Astrocyte (in vitro differentiated cells and primary cell): ENCODE results near the gene NPTXR. TPM values are rescaled to one million over a fixed set of nuclear protein-coding genes. Genes with fewer than 3 reads are reported as not detected.

Experiments
- DNase-seq: peaks from one replicate; pipeline ENCODE4 v3.0.0-alpha.2; 2010; ENCODE audit warnings: low read depth
- FAIRE-seq: peaks from 2 replicates; lab custom pipeline; 2011; peaks lifted over from hg19 to GRCh38; lab: Jason Lieb, UNC
- H2AFZ ChIP-seq: 2 replicates; pipeline ENCODE4 v1.6.0; 2012; ENCODE audit warnings: low read depth, low read length, inconsistent platforms
- H3K27ac ChIP-seq: 2 replicates; pipeline ENCODE4 v1.5.1; 2011; ENCODE audit warnings: low read depth, low read length, inconsistent platforms
- H3K27me3 ChIP-seq: 2 replicates; pipeline ENCODE4 v1.6.0; 2011; ENCODE audit warnings: low read length, inconsistent platforms; ENCODE audit not compliant: insufficient read depth
- H3K36me3 ChIP-seq: 2 replicates; pipeline ENCODE4 v1.5.1; 2011; ENCODE audit warnings: low read length, inconsistent platforms; ENCODE audit not compliant: insufficient read depth
- H3K4me1 ChIP-seq: 2 replicates; pipeline ENCODE4 v1.5.1; 2011; ENCODE audit warnings: low read length, inconsistent platforms; ENCODE audit not compliant: insufficient read depth
- H3K4me2 ChIP-seq: 2 replicates; pipeline ENCODE4 v1.6.0; 2012; ENCODE audit warnings: low read length, inconsistent platforms
- H3K4me3 ChIP-seq: 2 replicates; pipeline ENCODE4 v1.5.1; 2011; ENCODE audit warnings: low read depth, mild to moderate bottlenecking, low read length, inconsistent platforms; ENCODE audit not compliant: insufficient read depth
- H3K79me2 ChIP-seq: 2 replicates; pipeline ENCODE4 v1.6.0; 2012; ENCODE audit warnings: mild to moderate bottlenecking, low read length, inconsistent platforms; ENCODE audit not compliant: insufficient read depth
- H3K9ac ChIP-seq: 2 replicates; pipeline ENCODE4 v1.6.0; 2012; ENCODE audit warnings: mild to moderate bottlenecking, low read length, inconsistent platforms
- H3K9me3 ChIP-seq: 2 replicates; pipeline ENCODE4 v1.5.1; 2012; ENCODE audit warnings: low read depth, mild to moderate bottlenecking, low read length, inconsistent platforms; ENCODE audit not compliant: insufficient read depth
- H4K20me1 ChIP-seq: 2 replicates; pipeline ENCODE4 v1.6.0; 2012; ENCODE audit warnings: low read length, inconsistent platforms; ENCODE audit not compliant: insufficient read depth
- H3K27ac Mint-ChIP-seq: one replicate; pipeline ENCODE4 v1.8.0; 2021; ENCODE audit warnings: mild to moderate bottlenecking, mixed read lengths; ENCODE audit not compliant: unreplicated experiment
- H3K27me3 Mint-ChIP-seq: one replicate; pipeline ENCODE4 v1.8.0; 2021; ENCODE audit warnings: low read depth, mixed read lengths; ENCODE audit not compliant: unreplicated experiment
- H3K36me3 Mint-ChIP-seq: one replicate; pipeline ENCODE4 v1.8.0; 2021; ENCODE audit warnings: low read depth, mixed read lengths; ENCODE audit not compliant: unreplicated experiment
- H3K4me1 Mint-ChIP-seq: one replicate; pipeline ENCODE4 v1.8.0; 2021; ENCODE audit warnings: low read depth, mixed read lengths; ENCODE audit not compliant: unreplicated experiment
- H3K4me3 Mint-ChIP-seq: one replicate; pipeline ENCODE4 v1.8.0; 2021; ENCODE audit warnings: mild to moderate bottlenecking, moderate library complexity, mixed read lengths; ENCODE audit not compliant: unreplicated experiment
- H3K9me3 Mint-ChIP-seq: one replicate; pipeline ENCODE4 v1.8.0; 2021; ENCODE audit warnings: mild to moderate bottlenecking, mixed read lengths; ENCODE audit not compliant: unreplicated experiment
- EZH2 ChIP-seq: IDR thresholded peaks from 2 replicates; pipeline ENCODE4 v1.6.1; 2012; ENCODE audit warnings: mild to moderate bottlenecking, low read length, inconsistent platforms; ENCODE audit not compliant: insufficient read depth
- total RNA-seq: library from RNA; stranded (reverse); gene quantifications from 2 replicates; pipeline ENCODE4 v1.2.1, GENCODE V29; 2021
- TF ChIP-seq, protein P1 (sequence below): IDR thresholded peaks from 2 replicates; pipeline ENCODE4 v1.5.1; 2011; ENCODE audit warnings: low read depth, mild to moderate bottlenecking, inconsistent platforms, low read length, moderate library complexity; ENCODE audit not compliant: insufficient read depth

The NPTXR gene
- total RNA-seq, 1 donor from 2014 or later, result 5.4 TPM

DNA sequence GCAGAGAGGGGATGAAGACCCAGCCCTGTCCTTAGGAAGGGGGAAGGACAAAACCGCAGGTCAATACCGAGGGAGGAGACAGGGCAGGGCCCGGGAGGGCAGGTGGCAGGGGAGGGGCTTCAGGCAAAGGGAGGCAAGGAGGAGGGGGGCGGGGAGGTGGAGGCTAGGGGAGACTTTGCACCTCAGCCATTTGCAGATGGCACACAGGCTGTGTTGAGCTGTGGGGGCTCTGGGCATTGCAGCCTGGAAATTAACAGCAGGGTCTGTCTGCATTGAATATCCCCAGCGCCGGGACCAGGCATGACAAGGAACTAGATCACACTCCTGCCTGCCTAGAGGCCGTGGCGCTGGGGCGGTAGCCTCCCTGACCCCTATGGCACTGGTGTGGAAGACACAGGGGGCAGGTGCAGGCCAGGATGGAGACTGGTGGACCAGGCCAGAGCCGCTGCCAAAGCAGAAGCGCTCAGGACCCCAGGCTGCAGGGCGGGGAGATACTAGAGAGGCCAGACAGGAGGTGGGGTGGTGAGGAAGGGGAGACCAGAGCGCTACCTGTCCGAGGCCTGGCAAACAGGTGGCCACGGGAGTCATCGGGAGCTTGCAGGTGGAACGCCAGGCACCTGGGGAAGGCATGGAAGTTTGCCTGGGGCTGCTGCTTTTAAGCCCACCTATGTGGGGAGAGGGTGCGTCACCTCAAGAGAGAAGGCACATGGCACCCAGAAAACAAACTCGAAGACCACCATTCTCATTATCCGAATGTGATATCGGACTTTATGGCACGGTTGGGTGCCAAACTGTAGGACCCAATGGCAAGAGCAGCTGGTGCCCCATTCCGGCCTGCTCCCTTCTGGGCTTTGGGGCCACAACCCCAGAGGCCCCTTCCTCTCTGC, 16.7 kb upstream of the NPTXR start:
- H4K20me1 ChIP-seq, result peaks cover 50% of the 10 kb centered on the region
- no peak overlapping the region for H2AFZ ChIP-seq
- Mint-ChIP-seq H3K9me3 (no peaks in the 10 kb centered on the region), H3K27me3 (peaks cover 14% of the 10 kb centered on the region), H3K4me1 (peaks cover 3% of the 10 kb centered on the region), H3K36me3 (peaks cover 3% of the 10 kb centered on the region), H3K4me3 (no peak overlapping the region), H3K27ac (no peak overlapping the region)
- peaks cover 13% of the 10 kb centered on the region for H3K4me1 ChIP-seq
- H3K9me3 ChIP-seq, result no peaks in the 10 kb centered on the region
- FAIRE-seq (no peak), DNase-seq (no peak)
- H3K4me3 ChIP-seq, result no peak overlapping the region
- no peaks in the 10 kb centered on the region for H3K36me3 ChIP-seq
- H3K27me3 ChIP-seq, result no peaks in the 10 kb centered on the region
- no peak overlapping the region for H3K27ac ChIP-seq
- H3K4me2 ChIP-seq, result no peak overlapping the region
- no peak overlapping the region for H3K9ac ChIP-seq
- TF ChIP-seq, protein P1, sequence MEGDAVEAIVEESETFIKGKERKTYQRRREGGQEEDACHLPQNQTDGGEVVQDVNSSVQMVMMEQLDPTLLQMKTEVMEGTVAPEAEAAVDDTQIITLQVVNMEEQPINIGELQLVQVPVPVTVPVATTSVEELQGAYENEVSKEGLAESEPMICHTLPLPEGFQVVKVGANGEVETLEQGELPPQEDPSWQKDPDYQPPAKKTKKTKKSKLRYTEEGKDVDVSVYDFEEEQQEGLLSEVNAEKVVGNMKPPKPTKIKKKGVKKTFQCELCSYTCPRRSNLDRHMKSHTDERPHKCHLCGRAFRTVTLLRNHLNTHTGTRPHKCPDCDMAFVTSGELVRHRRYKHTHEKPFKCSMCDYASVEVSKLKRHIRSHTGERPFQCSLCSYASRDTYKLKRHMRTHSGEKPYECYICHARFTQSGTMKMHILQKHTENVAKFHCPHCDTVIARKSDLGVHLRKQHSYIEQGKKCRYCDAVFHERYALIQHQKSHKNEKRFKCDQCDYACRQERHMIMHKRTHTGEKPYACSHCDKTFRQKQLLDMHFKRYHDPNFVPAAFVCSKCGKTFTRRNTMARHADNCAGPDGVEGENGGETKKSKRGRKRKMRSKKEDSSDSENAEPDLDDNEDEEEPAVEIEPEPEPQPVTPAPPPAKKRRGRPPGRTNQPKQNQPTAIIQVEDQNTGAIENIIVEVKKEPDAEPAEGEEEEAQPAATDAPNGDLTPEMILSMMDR, result no peak
- TF ChIP-seq EZH2, result no peak
- H3K79me2 ChIP-seq, result peaks cover 4% of the 10 kb centered on the region

DNA sequence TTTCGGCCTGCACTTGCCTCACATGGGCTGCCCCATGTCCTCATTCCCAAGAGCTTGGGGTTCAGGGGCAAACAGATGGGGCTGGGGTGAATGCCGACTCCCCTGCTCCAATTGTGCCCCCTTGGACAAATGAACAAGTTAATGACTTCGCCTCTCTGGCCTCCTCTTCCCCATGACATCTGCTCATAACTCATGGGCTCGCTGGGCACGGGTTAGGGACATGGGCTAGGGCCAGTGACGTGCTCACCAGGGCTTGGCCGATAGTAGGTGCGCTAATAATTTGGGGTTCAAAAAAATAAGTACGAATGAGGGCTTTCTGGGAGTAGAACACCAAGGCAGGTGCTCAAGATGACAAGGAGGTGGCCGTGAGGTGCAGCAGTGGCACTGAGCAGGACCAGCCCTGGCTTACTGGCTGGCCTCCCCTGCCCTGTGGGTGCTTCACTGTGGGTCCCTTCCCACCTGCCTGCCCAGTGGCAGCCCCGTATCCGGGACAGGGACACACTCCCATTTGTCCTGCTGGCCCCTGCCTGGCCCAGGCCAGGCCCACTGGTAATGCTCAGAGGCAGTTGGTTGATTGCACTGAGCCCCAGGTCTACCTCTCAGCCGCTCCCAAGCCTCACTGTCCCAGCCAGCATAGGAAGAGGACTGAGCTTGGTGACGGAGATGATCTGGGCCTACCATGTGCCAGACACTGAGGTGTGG, 15.9 kb upstream of the NPTXR start:
- no peak overlapping the region for H3K4me3 ChIP-seq
- no peaks in the 10 kb centered on the region for H3K79me2 ChIP-seq
- H3K36me3 ChIP-seq, result no peaks in the 10 kb centered on the region
- no peak overlapping the region for H3K9ac ChIP-seq
- DNase-seq (no peak), FAIRE-seq (no peak)
- peaks cover 3% of the 10 kb centered on the region for H3K4me1 Mint-ChIP-seq
- TF ChIP-seq, protein P1, result no peak
- no peak for TF ChIP-seq EZH2
- H3K9me3 ChIP-seq, result no peaks in the 10 kb centered on the region
- peaks cover 42% of the 10 kb centered on the region for H4K20me1 ChIP-seq
- H3K27ac ChIP-seq, result no peak overlapping the region
- no peak overlapping the region for H3K4me3 Mint-ChIP-seq
- H3K4me2 ChIP-seq, result no peak overlapping the region
- peaks cover 8% of the 10 kb centered on the region for H3K4me1 ChIP-seq
- peaks cover 3% of the 10 kb centered on the region for H3K36me3 Mint-ChIP-seq
- no peaks in the 10 kb centered on the region for H3K9me3 Mint-ChIP-seq
- no peak overlapping the region for H3K27ac Mint-ChIP-seq
- H3K27me3 ChIP-seq, result no peaks in the 10 kb centered on the region
- H3K27me3 Mint-ChIP-seq, result peaks cover 14% of the 10 kb centered on the region
- no peak overlapping the region for H2AFZ ChIP-seq
